Measurements from ENCODE around the gene SLC31A1.

Gene SLC31A1

DNA sequence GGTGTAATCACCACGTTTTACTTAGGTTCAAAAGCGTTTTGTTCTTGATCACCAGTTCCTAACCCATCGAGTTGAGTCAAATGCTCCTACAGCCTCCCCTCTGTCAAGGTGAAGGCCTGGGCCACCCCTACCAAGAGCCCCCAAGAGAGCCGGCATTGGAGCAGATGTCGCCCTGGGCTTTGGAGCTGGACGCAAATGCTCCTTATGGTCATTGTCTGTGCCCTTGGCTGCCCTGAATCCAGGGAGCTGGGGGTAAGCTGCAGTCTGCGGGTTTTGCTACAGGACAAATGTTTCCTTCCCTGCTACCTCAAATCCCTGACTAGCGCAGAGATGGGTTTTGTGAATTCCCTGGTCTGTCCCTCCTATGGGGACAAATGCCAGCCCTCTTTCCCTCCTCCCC lies 77.0 kb downstream of the SLC31A1 start:
- FAIRE-seq: no peak
- DNase-seq (ENCODE audit: extremely low spot score, insufficient read length, low read depth): no peak

DNA sequence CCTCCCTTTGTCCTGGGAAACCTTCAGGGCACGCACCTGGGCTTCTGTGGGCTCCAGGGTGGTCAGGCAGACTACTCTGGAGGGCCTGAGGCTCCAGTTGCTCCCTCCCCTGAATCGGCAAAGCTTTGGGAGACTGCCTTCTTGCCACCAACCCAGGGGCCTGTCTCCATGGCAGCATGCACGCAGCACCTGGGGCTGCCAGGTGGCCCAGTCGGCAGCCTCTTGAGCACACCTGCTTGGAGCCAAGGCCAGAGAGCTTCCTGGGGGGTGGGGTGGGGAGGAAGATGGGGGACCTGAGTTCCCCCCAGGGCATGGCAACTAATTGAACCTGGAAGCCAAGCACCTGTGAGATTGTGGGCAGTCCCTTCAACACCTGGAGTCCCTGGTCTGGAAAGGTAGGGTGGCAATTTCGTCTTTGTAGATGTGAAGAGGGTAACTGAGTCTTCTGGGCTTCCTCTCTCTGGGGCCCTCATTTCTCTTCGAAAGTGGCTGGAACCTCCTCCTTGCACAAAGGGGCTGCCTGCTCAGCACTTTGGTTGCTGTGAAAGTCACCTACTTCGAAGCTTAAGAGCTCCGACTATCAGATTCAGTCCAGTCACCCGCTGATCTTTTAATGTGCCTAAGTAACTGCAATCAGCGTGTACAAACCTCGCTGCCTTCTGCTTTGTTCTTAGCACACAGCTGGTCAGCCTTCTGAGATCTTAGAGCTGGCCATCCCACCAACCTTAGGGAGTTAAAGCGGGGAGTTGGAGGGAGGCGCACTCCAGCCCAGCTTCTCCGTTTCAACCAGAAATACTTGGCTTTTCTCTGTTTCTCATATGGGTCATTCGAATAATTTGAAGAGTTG lies 77.8 kb downstream of the SLC31A1 start:
- DNase-seq (ENCODE audit: extremely low spot score, insufficient read length, low read depth) (no peak), FAIRE-seq (no peak)

DNA sequence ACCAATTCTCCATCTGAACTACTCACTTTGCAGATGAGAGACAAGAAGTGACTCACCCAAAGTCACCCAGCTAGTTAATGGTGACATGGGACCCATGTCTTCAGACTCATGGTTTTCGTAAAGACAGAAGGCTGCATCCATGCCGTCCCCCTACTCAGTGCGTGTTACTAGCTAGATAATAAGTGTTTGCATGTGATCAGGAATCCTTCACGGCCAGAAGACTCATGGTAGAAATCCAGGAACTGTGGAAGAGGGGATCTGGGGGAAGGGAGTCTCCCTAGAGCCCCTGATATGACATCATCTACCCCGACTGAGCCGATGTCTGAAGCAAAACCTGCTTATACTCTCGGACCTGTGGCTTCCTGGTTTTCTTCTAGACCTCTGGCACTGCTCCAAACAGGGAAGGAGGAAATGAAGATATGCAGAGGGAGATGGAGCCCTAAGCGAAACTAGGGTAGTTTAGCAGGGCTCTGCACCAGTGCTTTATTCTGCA lies 78.5 kb downstream of the SLC31A1 start:
- FAIRE-seq: no peak
- no peak for DNase-seq (ENCODE audit: extremely low spot score, insufficient read length, low read depth)

DNA sequence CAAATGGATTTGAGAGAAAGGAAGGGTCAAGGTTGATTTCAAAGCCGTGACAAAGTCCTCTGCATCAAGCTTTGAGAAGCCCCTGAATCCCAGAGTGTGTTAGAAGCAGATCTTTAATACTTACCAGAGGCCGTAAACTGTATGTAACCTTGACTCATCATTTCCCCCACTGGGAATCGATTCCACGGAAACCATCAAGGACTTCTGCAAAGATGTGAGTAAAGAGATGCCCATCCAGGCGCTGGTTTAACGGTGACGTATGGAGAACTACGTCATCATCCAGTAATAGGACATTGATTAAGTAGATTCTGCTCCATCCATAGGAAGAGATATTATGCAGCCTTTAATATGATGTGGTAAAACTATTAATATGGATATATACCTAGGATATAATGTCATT lies 80.2 kb downstream of the SLC31A1 start:
- FAIRE-seq: no peak
- no peak for DNase-seq (ENCODE audit: extremely low spot score, insufficient read length, low read depth)

DNA sequence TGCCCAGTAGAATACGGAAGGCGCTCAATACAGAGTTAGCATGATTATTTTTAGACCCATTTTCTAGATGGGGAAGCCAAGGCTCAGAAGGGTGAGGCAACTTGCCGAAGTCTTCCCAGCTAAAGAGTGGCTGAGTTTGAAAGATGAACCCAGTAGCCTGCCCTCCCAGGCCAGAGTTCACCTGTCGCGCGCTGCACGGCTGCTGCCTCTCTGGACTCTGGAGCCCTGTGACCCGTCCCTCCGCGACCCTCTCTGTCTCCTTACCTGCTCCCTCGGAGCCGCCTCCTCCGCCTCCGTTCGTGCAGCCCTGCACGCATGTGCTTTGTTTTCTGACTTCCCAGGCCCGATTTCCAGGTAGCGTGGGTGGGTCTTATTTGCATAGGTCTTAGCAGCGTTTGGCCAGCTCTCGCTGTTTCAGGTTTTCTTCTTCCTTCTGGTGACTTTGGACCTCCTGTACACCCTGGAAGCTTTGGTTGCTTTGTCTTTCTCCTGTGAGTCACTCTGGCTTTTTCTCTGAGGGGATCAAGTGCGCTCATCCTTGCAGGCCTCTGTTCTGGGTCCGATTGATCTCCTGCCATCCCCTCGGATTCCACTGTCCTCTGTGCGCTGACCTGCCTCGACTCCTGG lies 81.6 kb downstream of the SLC31A1 start, which contains the start of gene RNF183:
Gene RNF183 (minus strand): TSS at position 585 of the 627 bp plus-strand sequence. CDS start 5,192 bp downstream, outside the sequence.
- no peak for DNase-seq (ENCODE audit: extremely low spot score, insufficient read length, low read depth)
- FAIRE-seq: no peak

DNA sequence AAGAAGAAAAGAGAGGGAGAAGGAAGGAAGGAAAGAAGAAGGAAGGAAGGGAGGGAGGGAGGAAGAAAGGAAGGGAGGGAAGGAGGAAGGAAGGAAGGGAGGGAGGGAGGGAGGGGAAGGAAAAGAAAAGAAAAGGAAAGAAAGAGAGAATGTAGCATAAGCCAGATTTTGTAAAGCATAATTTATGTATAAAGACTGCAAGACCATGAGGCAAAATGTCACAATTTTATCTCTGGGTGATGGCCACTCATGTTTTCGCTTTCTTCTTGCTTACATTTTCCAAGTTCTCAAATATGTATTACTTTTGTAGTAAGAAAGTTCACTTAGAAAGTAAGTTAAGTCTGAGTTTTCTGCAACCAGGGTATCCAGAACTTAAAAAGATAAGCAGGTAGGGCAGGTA lies 85.2 kb downstream of the SLC31A1 start:
- DNase-seq (ENCODE audit: extremely low spot score, insufficient read length, low read depth) (no peak), FAIRE-seq (no peak)

DNA sequence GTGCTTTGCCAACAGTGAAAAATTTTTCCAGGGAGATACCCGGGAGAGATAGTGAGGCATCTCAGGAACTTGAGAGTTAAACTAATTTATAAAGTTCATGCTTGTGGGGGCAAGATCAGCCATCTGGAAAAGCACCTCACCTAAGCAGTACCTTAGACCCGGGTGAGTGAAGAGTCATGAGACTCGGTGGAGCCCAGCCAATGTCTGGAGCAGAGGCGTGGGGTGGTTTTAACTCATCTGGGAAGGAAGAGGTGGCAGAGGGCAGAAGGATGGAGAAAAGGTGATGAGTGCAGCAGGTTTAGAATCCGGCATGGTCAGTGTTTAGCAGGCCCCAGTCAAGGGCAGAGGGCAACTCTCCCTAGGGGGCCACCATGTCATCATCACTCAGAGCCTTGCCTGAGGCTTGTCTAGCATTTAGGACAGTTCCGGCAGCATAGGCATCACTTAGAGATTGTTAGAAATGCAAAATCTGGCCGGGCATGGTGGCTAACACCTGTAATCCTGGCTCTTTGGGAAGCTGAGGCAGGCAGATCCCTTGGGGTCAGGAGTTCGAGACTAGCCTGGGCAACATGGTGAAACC lies 86.1 kb downstream of the SLC31A1 start:
- FAIRE-seq (no peak), DNase-seq (ENCODE audit: extremely low spot score, insufficient read length, low read depth) (no peak)

DNA sequence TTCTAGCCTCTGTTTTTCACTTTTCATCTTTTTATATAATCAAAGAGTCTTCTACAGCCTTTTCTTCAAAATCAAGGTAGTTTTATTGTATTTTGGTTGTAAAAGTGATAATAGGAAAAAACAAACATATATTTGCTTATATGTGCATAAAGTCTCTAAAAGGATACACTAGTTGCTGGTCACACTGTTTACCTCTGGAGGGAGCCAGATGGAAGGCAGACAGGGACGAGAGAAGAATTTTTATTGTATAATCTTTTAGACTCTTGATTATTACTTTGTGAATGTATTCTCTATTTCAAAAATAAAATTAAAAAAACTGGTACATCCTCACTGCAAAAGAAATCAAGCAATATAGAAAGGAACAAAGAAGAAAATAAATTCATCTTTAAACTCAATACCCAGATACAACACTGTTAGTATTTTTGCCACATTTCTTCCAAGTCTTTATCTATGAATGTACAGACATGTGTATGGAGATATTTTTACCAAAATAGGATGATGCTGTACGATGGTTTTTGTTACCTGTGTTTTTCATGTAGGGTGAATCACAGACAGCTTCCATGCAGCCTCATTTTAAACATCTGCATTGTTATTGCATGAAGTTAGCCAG lies 88.0 kb downstream of the SLC31A1 start:
- DNase-seq (ENCODE audit: extremely low spot score, insufficient read length, low read depth) (no peak), FAIRE-seq (peak; percentile 47)

DNA sequence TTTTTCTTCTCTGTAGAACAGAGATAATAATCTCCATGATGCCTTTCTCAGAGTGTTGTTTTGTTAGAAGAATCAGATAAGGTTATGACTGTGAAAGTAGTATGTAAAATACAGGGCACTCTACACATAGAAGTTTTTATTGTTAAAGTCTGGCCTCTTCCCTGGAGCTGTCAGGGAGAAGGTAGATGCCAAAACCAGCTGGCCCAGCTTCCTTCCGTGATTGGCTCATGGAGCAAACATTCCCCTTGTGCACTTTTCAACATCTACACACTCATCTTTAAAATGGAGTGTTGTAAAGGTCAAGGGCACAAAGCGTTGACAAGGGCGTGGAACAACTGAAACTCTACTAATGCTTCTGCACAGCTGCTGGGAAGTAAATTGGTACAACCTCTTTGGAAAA lies 89.2 kb downstream of the SLC31A1 start:
- no peak for FAIRE-seq
- DNase-seq (ENCODE audit: extremely low spot score, insufficient read length, low read depth): no peak

DNA sequence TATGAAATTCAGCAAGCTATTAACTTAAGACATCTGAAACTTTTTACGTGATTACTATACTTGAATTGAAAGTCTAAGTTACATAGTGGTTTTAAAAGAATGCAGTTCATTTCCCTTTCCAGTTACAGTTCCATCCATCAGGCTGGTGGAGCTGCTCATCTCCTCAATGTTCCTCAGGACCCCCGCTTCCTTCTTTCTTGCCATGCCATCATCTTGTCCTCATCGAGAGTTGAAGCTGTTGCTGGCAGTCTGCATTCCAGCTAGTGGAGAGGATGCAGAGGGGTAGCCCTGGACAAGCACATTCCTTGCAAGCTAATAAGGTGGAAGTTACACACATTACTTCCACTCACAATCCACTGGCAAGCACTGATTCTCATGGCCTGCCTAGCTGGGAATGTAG lies 90.6 kb downstream of the SLC31A1 start:
- FAIRE-seq: no peak

DNA sequence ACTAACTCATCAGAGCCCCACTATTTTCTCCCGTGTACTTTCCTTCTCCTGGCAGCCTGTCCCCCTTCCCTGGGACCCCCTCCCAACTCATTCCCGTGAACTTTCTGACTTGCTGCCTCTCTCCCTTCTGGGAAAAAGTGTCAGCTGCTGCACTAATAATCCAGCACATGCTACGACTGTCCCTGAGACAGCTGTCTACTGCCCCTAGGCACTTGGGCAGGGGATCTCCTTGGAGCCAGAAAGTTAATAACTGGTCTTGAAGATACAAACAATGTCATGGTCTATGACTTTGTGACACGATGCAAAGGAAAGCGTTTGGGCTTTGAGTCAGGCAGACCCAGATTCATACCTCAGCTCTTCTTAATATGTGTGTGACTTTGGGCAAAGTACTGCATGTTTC lies 91.9 kb downstream of the SLC31A1 start:
- FAIRE-seq (no peak), DNase-seq (ENCODE audit: extremely low spot score, insufficient read length, low read depth) (no peak)

More for the DNA sequence above, 90.6 kb downstream of the SLC31A1 start:
- DNase-seq (ENCODE audit: extremely low spot score, insufficient read length, low read depth): no peak

All from GM18507 (cell line).